ENCODE data around the gene CDCA5. TPM values are rescaled to one million over a fixed set of nuclear protein-coding genes. Genes with fewer than 3 reads are reported as not detected.

CDCA5 gene
- total and polyA plus RNA-seq, 8 donors: 0.08 to 1.2 (median 0.43) TPM

DNA sequence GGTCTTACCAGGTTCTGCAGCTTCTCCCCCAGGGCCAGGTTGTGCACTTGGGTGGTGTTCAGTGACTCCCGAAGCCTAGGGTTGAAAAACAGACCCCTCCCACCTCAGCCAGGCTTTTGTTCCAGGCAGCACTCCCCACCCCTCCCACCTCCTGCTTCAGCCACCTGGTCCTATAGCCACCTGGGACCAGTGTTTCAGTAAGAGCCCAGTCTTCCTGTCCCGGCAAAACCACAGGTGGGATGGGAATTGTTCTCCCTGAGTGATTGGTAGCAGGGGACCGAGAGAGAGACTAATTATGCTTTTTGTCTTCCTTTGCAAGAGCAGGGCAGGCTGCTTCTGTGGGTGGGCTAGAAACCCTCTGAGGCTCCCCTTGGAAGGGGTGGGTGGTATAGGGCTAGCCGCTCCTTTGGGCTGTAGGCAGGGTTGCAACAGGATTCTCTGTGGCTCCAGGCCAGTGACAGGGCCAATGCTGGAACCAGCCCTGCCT lies 17.0 kb downstream of the CDCA5 start:
- FAIRE-seq (no peak), DNase-seq (no peak), ATAC-seq (no peak)
- WGBS, 2 donors: 85 to 88% methylated on average over 4 of the region's 4 CpGs
- Histone ChIP-seq H3K9me3 (no peaks in the 10 kb centered on the region), H3K27ac (no peak overlapping the region), H3K4me1 (no peaks in the 10 kb centered on the region), H3K4me3 (no peak overlapping the region), H3K36me3 (no peaks in the 10 kb centered on the region), H3K27me3 (no peaks in the 10 kb centered on the region)
- intact Hi-C loops (cut with DNase I): no loop called here
- TF ChIP-seq, protein P1, sequence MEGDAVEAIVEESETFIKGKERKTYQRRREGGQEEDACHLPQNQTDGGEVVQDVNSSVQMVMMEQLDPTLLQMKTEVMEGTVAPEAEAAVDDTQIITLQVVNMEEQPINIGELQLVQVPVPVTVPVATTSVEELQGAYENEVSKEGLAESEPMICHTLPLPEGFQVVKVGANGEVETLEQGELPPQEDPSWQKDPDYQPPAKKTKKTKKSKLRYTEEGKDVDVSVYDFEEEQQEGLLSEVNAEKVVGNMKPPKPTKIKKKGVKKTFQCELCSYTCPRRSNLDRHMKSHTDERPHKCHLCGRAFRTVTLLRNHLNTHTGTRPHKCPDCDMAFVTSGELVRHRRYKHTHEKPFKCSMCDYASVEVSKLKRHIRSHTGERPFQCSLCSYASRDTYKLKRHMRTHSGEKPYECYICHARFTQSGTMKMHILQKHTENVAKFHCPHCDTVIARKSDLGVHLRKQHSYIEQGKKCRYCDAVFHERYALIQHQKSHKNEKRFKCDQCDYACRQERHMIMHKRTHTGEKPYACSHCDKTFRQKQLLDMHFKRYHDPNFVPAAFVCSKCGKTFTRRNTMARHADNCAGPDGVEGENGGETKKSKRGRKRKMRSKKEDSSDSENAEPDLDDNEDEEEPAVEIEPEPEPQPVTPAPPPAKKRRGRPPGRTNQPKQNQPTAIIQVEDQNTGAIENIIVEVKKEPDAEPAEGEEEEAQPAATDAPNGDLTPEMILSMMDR (IDR thresholded peaks at IDR 0.05): no peak

DNA sequence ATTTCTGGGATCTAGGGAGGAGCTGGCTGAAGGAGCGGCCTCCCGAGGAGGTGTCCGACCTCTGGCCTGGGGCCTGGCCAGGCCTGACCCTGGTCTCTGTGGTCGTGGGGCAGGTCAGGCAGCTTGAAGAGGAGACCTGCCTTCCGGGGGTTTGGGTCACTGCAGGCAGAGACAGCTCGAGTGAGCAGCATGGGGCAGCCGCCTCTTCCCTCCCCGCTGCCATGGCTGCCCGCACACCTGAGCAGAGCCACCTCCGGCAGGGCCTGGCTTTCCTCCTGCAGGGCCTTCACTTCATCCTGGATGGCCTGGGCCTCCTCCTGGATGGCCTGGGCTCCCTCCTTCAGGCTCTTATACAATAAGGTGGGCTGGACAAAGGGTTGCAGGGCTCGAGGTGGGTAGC lies 17.5 kb downstream of the CDCA5 start:
- TF ChIP-seq, protein P1 (IDR thresholded peaks at IDR 0.05): no peak
- no peaks in the 10 kb centered on the region for H3K4me1 ChIP-seq
- intact Hi-C loops (cut with DNase I): no loop called here
- H3K36me3 ChIP-seq: no peaks in the 10 kb centered on the region
- DNase-seq: no peak
- no peaks in the 10 kb centered on the region for H3K27me3 ChIP-seq
- H3K9me3 ChIP-seq: no peaks in the 10 kb centered on the region
- WGBS, 2 donors: 80 to 81% methylated on average over 11 of the region's 11 CpGs
- H3K4me3 ChIP-seq: no peak overlapping the region
- no peak for ATAC-seq
- H3K27ac ChIP-seq: no peak overlapping the region
- no peak for FAIRE-seq

DNA sequence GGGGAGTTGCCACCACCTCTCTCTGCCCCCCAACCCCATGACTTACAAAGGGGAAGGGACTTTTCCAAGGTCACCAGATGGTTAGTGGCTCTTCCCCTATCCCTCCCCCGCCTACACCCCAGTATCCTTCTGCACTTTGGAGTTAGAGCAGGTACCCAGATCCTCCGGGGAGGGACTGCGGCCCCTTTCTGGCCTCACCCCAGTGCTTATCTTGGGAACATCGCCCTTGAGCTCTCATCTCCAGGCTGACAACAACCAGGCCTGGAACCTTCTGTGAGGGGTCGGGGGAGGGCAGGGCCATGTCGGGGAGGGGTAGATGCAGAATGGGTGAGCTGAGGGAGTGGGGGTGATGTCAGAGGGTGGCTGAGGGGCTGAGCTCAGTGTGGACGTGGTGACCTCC lies 18.0 kb downstream of the CDCA5 start:
- H3K4me1 ChIP-seq: no peaks in the 10 kb centered on the region
- ATAC-seq (no peak), FAIRE-seq (no peak), DNase-seq (no peak)
- WGBS, 2 donors: 66 to 73% methylated on average over 7 of the region's 7 CpGs
- TF ChIP-seq, protein P1 (IDR thresholded peaks at IDR 0.05): no peak
- intact Hi-C loops (cut with DNase I): no loop called here
- H3K4me3 ChIP-seq: no peak overlapping the region
- no peaks in the 10 kb centered on the region for H3K27me3 ChIP-seq
- no peaks in the 10 kb centered on the region for H3K9me3 ChIP-seq
- no peak overlapping the region for H3K27ac ChIP-seq
- no peaks in the 10 kb centered on the region for H3K36me3 ChIP-seq

DNA sequence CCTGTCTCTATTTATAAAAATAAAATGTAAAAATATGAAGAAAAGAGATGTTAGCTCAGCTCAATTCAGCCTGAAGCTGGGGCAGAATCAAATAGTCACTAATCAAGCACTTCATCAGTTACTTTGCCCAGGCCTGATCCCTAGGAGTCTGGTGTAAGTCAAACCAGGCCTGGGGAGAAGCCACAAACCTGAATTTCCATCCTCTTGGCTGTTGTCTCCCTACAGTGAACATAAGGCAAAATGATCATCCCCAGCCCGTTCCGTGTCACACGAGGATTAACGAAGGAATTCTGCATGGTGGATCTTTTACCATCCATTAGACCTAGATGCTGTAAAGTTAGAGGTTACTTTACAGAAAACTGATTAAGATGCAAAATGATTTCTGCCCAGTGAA lies 19.0 kb downstream of the CDCA5 start:
- Histone ChIP-seq H3K36me3 (no peaks in the 10 kb centered on the region), H3K4me1 (no peaks in the 10 kb centered on the region), H3K27ac (no peak overlapping the region), H3K4me3 (no peak overlapping the region), H3K27me3 (no peaks in the 10 kb centered on the region), H3K9me3 (no peaks in the 10 kb centered on the region)
- intact Hi-C loops (cut with DNase I): no loop called here
- TF ChIP-seq, protein P1 (IDR thresholded peaks at IDR 0.05): no peak
- FAIRE-seq (no peak), ATAC-seq (no peak), DNase-seq (no peak)
- WGBS, 2 donors: 80 to 86% methylated on average over 4 of the region's 4 CpGs

DNA sequence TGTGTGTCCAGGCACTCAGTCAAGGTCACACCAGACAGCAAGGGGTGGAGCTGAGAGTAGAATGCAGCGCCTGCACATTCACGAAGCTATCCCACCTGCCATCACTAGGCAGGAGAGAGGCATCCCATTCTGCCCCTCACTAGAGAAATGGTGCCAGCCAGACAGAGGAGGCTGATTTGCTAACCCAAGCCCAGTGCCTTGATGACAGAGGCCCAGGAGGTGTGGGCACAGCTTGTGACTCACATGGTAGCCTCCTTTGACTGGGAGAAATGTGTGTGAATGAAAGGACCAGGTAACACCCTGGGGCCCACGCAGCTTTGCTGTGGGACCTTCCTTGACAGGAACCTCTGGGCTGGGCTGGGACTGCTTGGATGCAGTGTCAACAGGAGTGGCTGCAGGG lies 20.3 kb downstream of the CDCA5 start:
- TF ChIP-seq, protein P1 (IDR thresholded peaks at IDR 0.05): no peak
- H3K4me3 ChIP-seq: no peak overlapping the region
- no peaks in the 10 kb centered on the region for H3K27me3 ChIP-seq
- H3K27ac ChIP-seq: no peak overlapping the region
- no peak for FAIRE-seq
- no peak for ATAC-seq
- no peaks in the 10 kb centered on the region for H3K4me1 ChIP-seq
- 55% methylated on average over 3 of the region's 3 CpGs for WGBS, 2 donors
- intact Hi-C loops (cut with DNase I): no loop called here
- H3K36me3 ChIP-seq: no peaks in the 10 kb centered on the region
- H3K9me3 ChIP-seq: no peaks in the 10 kb centered on the region
- no peak for DNase-seq

Data from pancreas (tissue), 10 donors.